HG02763 (cell line): ENCODE measurements around the gene MGAT4D.
A peak's percentile ranks its signal among the peaks of the same experiment; 100 is the strongest.
"Not testable (repeated sequence)": the region's sequence is repeated elsewhere in the genome, so short reads cannot be mapped to it uniquely, and the experiment has no call there.

ENCODE experiments used
- ATAC-seq: cut with Tn5 transposase; IDR thresholded peaks from one replicate; pipeline ENCODE4 v1.9.1; 2021; ENCODE audit warnings: mild to moderate bottlenecking, moderate library complexity; ENCODE audit not compliant: unreplicated experiment

Gene MGAT4D

GRCh38 chr4:140497747-140498636 is at the start of gene MGAT4D:
Gene MGAT4D (minus strand): TSS chr4:140498293. CDS start chr4:140498222, 71 bp downstream.
- no peak for ATAC-seq

DNA sequence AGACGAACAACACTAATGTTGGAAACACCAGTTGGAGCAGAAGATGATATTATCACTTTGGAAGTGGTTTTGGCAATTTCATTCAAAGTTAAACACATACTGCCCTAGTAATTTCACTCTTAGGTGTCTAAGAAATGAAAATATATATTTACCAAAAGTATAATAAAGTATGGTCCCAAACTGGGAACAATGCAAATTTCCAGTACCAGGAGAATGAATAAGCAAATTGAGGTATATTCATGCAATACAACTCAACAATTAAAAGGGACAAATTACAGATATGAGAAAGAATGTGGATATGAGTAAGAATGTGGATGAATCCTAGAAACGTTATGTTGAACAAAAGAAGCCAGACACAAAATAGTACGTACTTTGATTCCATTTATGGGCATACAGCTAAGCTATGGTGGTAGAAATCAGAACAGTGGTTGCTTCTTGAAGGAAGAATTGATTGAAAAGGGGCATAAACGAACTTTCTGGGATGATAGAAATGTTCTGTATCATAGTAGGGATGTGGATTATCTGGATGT is 35.9 kb upstream of the MGAT4D start:
- no peak for ATAC-seq

GRCh38 chr4:140529434-140529833 is 31.3 kb upstream of the MGAT4D start:
- ATAC-seq: no peak

DNA sequence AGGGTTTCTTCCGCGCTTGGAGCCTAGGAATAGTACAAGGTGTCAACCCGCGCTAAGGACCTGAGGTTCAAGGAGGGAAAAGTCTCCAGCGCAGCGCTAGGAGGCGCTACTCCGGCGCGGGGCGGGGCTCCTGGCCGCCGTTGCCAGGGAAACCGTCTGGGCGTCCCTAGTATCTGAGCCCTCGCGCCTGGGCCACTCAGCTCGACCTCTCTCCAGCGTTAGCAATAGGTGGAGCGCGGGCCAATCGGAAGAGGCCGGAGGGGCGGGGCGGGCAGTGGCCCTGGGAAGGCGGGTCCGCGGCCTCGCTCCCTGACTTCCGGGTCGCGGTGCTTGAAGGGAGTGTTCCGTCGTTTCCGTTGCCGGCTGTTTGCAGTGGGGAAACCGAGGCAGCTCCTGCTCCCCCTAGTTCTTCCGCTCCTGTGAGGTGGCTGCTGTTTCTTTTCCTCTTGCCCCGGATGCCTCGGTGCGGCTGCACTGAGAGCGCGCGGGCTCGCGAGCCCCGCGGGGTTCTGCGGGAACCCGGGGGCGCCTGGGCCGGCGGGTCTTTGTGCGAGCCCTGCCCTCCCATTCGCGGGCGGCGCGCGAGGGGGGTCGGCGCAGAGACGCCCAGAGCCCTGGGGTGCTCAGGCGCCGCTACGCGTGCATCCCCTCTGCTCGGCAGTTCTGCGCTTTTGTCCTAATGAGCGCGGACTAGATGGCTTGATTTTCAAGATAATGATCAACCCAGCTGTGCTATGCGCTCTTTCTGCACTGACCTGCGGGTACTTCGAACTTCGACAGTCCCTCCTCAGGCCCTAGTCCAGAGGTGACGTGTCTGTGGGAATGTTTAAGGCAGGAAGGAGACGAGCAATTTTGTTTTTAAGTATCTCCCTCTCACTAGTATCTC is 26.0 kb upstream of the MGAT4D start, which contains the start of gene ELMOD2:
Gene ELMOD2, plus strand, starts transcription at position 312 of the 886 bp plus-strand sequence. CDS start 1,261 bp downstream, outside the sequence.
- peak; percentile 100 for ATAC-seq

DNA sequence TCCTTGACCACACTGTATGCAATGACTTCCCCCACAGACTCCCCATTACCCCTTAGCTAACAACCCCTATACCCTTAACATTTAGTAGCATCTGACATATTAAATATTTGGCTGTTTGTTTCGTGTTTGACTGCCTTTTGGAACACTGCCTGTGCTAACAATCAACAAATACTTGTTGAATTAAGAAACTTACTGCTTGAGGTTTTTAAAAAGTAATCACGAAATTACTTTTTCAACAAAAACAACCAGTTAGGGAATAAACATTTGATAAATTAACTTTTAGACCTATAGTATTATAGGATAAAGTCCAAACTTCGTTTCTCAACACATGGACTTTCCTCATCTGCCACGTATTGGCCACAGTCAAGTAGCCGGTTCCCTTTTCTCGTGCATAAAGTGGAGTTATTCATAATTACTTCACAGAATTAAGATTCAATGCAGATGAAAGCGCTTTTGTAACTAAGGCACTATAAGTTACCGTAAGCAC is 25.3 kb upstream of the MGAT4D start:
- no peak for ATAC-seq

GRCh38 chr4:140515423-140515822 is 17.3 kb upstream of the MGAT4D start:
- ATAC-seq: no peak

DNA sequence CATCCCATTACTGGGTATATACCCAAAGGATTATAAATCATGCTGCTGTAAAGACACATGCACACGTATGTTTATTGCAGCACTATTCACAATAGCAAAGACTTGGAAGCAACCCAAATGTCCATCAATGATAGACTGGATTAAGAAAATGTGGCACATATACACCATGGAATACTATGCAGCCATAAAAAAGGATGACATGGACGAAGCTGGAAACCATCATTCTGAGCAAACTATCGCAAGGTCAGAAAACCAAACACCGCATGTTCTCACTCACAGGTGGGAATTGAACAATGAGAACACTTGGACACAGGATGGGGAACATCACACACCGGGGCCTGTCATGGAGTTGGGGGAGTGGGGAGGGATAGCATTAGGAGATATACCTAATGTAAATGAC is 15.7 kb upstream of the MGAT4D start:
- not testable (repeated sequence) for ATAC-seq

- ATAC-seq: no peak
Measured at GRCh38 chr4:140504261-140504660, 6.2 kb upstream of the MGAT4D start.

DNA sequence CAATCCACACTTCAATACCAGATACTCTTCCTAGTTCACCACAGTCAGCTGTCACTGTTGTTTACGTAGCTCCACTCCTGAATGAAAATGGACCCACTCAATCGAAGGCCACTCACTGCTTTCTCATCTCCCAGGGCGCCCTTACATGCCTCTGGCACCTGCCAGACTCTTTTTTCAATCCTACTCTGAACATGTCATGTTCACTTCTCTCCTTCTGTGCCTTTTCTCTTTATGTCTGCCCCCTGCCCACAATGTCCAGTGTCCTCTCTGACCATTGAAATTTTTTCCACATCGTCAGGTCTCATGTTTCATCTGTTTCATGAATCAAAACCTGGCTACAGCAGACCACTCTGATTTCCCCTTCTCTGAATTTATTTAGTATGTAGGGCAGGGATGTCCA is 1.3 kb upstream of the MGAT4D start:
- no peak for ATAC-seq

DNA sequence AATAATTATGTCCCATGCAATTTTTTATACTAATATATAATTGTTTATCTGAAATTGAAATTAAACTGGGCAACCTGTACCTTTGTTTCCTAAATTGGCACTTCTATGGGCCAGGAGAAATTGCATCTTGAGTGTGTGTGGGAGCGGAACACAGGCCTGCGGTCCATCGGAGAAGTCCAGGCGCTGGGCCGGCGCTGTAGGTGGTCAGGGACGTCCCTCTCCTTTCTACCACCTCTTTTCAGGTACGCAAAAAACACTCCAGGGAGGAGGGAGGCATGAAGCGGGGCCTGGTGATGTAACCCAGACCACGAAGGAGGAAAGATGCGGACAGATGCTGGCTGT is 717 bp downstream of the MGAT4D start:
- ATAC-seq: no peak

GRCh38 chr4:140485939-140486338 is 12.2 kb downstream of the MGAT4D start:
- ATAC-seq: no peak

DNA sequence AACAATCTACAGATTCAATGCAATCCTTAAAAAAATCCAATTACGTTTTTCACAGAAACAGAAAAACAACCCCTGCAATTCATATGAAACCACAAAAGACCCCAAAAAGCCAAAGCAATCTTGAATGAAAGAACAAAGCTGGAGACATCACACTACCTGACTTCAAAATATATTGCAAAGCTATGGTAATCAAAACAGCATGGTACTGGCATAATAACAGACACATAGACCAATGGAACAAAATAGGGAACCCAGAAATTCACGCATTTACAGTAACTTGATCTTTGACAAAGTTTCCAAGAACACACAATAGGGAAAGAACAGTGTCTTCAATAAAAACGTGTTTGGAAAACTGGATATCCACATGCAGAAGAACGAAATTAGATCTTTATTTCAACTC is 14.6 kb downstream of the MGAT4D start:
- no peak for ATAC-seq

- no peak for ATAC-seq
Measured at GRCh38 chr4:140472156-140472555, 25.9 kb downstream of the MGAT4D start.

GRCh38 chr4:140469791-140470733 is 28.0 kb downstream of the MGAT4D start:
- ATAC-seq: no peak

- no peak for ATAC-seq
Measured at GRCh38 chr4:140466146-140466545, 31.9 kb downstream of the MGAT4D start.

DNA sequence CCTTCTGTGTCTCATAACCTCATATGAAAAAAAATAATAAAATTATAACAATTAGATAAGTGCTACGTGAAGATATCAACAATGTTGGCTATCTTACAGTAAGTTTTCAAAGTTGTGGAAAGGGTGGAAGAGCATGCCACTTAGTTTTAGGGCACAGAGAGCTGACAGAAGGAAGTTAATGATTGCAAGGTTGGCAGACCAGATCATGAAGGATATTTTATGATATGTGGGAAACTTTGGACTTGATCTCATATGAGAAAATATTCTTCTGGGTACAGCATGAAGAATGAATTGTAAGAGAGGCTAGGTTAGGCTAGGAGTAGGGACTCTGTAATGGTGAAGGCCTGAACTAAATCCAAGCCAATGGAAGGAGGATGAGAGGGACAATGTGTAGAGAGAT is 34.5 kb downstream of the MGAT4D start:
- ATAC-seq: no peak

DNA sequence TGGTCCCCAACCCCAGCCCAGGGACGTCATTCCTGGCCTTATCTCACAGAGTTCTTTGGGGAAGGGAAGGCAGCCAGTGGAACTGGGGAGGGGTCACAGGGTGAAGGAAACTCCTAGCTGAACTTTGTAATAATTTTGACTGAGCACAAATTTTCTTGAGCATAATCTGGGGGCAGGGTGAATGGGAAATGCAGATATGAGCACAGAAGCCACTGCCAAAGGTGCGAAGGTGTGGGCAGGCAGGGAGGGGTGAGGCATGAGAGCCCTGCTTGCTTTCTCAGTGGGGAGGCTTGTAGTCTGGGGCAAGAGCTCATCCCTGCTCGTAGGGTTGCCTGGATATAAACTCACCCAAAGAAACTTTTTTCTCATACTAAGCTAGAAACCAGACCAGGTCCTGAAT is 34.9 kb downstream of the MGAT4D start:
- no peak for ATAC-seq

- no peak for ATAC-seq
Measured at GRCh38 chr4:140450352-140450751, 47.7 kb downstream of the MGAT4D start.

GRCh38 chr4:140448830-140449229 is 49.3 kb downstream of the MGAT4D start:
- ATAC-seq: no peak

DNA sequence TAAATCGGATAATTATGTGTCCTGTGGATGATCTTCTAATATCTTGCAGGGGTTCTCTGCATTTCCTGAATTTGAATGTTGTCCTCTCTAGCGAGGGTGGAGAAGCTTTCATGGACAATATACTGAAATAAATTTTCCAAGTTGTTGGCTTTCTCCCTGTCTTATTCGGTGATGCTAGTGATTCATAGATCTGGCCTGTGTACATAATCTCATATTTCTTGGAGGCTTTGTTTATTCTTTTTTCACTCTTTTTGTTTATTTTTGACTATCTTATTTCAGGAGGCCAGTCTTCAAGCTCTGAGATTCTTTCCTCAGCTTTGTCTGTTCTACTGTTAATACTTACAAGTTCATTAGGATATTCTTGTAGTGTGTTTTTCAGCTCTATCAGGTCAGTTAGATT is 49.9 kb downstream of the MGAT4D start:
- ATAC-seq: no peak
